ENCODE results near the gene KYAT1.

DNA sequence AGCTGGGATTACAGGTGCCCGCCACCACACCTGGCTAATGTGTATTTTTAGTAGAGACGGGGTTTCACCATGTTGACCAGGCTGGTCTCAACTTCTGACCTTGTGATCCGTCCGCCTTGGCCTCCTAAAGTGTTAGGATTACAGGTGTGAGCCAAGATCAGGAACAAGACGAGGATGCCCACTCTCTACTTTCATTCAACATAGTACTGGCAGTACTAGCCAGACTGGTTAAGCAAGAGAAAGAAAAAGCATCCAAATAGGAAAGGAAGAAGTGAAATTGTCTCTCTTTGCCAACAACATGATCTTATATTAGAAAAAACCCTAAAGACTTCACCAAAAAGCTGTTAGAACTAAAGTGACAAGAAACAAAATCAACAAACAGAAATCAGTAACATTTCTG, 70.9 kb downstream of the KYAT1 start:
- TF ChIP-seq EZH2 (IDR thresholded peaks at IDR 0.05) (no peak), POLR2AphosphoS5 (IDR thresholded peaks at IDR 0.05; ENCODE audit: borderline replicate concordance, low read depth, low read length) (no peak), FOXP2 (optimal IDR thresholded peaks at IDR 0.05; ENCODE audit: control extremely low read depth, extremely low read length, insufficient read depth) (no peak)
